CD4-positive, alpha-beta T cell (primary cell): ENCODE results near the gene POLG2. TPM values are rescaled to one million over a fixed set of nuclear protein-coding genes. Genes with fewer than 3 reads are reported as not detected.

Source experiments
- ATAC-seq: fragments of 200-7000 bp; cut with Tn5 transposase; one replicate; pipeline ENCODE4 v1.10.0; 2022; ENCODE audit warnings: mild to moderate bottlenecking; ENCODE audit not compliant: poor library complexity
- CTCF ChIA-PET: fragments of 350-600 bp; sonication (Branson Sonifier 250); formaldehyde crosslinking; loops from one replicate; lab custom pipeline; 2021; ENCODE audit warnings: antibody characterized with exemption, inconsistent platforms; lab: Charles Lee
- POLR2A ChIA-PET: fragments of 350-600 bp; sonication (Branson Sonifier 250); formaldehyde crosslinking; loops from one replicate; lab custom pipeline; 2021; ENCODE audit warnings: antibody characterized with exemption, inconsistent platforms; lab: Charles Lee
- DNase-seq, 14 experiments: peaks; one replicate each; pipeline ENCODE4 v3.0.0-alpha.2; 2013 to 2020; ENCODE audit warnings: mixed read lengths in 2 of 14
- H3K27ac ChIP-seq, 2 donors: one replicate each; pipeline versions ENCODE4 v1.5.1 to v1.7.0; 2013; ENCODE audit warnings: low read length in 2 of 2, low read depth in 1 of 2, mild to moderate bottlenecking in 1 of 2
- H3K27me3 ChIP-seq, 2 experiments: 1 replicate in 1 of 2; 2 replicates in 1 of 2; pipeline versions ENCODE4 v1.6.1 to v1.7.0; 2013; ENCODE audit warnings: low read length in 2 of 2, control low read depth in 1 of 2, mild to moderate bottlenecking in 1 of 2, moderate library complexity in 1 of 2; ENCODE audit not compliant: insufficient read depth in 2 of 2, control insufficient read depth in 1 of 2
- H3K36me3 ChIP-seq: one replicate; pipeline ENCODE4 v1.6.1; 2013; ENCODE audit warnings: low read length, control low read depth; ENCODE audit not compliant: insufficient read depth
- H3K4me1 ChIP-seq: one replicate; pipeline ENCODE4 v1.6.1; 2013; ENCODE audit warnings: low read length, control low read depth; ENCODE audit not compliant: insufficient read depth
- H3K4me3 ChIP-seq: one replicate; pipeline ENCODE4 v1.5.1; 2013; ENCODE audit warnings: mild to moderate bottlenecking, low read length, moderate library complexity
- H3K9me3 ChIP-seq, 2 experiments: 1 replicate in 1 of 2; 2 replicates in 1 of 2; pipeline versions ENCODE4 v1.6.1 to v1.7.0; 2013; ENCODE audit warnings: low read length in 2 of 2, mild to moderate bottlenecking in 2 of 2, control low read depth in 1 of 2, moderate library complexity in 1 of 2; ENCODE audit not compliant: control insufficient read depth in 1 of 2, insufficient read depth in 1 of 2
- H3K27ac Mint-ChIP-seq: one replicate; pipeline ENCODE4 v1.8.0; 2020; ENCODE audit warnings: mixed read lengths
- H3K27me3 Mint-ChIP-seq: one replicate; pipeline ENCODE4 v1.8.0; 2021; ENCODE audit warnings: mixed read lengths
- H3K36me3 Mint-ChIP-seq: one replicate; pipeline ENCODE4 v1.8.0; 2021; ENCODE audit warnings: low read depth, mixed read lengths
- H3K4me1 Mint-ChIP-seq: one replicate; pipeline ENCODE4 v1.8.0; 2021; ENCODE audit warnings: low read depth, mixed read lengths
- H3K4me3 Mint-ChIP-seq: one replicate; pipeline ENCODE4 v1.8.0; 2020; ENCODE audit warnings: mild to moderate bottlenecking, mixed read lengths
- H3K9me3 Mint-ChIP-seq: one replicate; pipeline ENCODE4 v1.8.0; 2020; ENCODE audit warnings: mixed read lengths
- CTCF ChIP-seq: fragments of 200-600 bp; IDR thresholded peaks from one replicate; pipeline ENCODE4 v1.8.0; 2022; ENCODE audit warnings: antibody characterized with exemption, mild to moderate bottlenecking
- intact Hi-C, 2 experiments: fragments of 100-400 bp; cut with DNase I in 1 of 2; cut with micrococcal nuclease in 1 of 2; formaldehyde crosslinking; loops; one replicate each; pipeline versions ENCODE4 v1.15.1 to v1.9.0; 2023 to 2025; cut with DNase I, micrococcal nuclease
- total RNA-seq, 174 experiments: library from RNA in 2 of 174; stranded (reverse) in 2 of 174; gene quantifications; one replicate each; pipeline ENCODE4 v1.2.3 and lab custom pipeline; 2021 to 2026

POLG2 gene
- total RNA-seq, 2 experiments from 2014 or later: 32.8 to 34.1 TPM

DNA sequence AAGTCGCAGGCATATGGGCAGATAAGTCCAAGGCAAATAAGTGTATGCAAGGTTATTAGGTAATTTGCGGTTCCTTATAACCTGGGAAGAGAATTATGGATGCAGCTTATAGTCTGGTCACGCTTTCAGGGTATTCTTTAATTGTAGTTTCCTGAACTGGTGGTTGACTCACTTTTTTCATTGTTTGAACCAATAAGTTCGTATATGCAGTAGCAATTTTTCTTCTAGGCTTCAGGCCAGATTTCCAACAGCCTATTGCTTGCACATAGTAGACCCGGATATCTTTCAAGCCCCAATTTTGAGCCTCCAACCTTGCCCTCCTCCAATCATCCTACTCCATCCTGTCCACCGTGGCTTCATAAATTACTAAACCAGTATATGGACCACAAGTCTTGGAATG, 22.7 kb upstream of the POLG2 start:
- Mint-ChIP-seq H3K4me1 (peaks cover 19% of the 10 kb centered on the region), H3K27ac (no peak overlapping the region), H3K36me3 (peaks cover 91% of the 10 kb centered on the region), H3K4me3 (no peak overlapping the region), H3K9me3 (no peaks in the 10 kb centered on the region), H3K27me3 (no peaks in the 10 kb centered on the region)
- DNase-seq (no peak), ATAC-seq (no peak)
- Histone ChIP-seq H3K27ac (no peak overlapping the region), H3K9me3 (no peaks in the 10 kb centered on the region), H3K36me3 (peaks cover 91% of the 10 kb centered on the region), H3K27me3 (no peaks in the 10 kb centered on the region), H3K4me1 (no peaks in the 10 kb centered on the region), H3K4me3 (no peak overlapping the region)
- ChIA-PET POLR2A (no interaction called here), CTCF (interaction anchor here (0.6 to 0.7 kb wide), 3 partner anchors 28 to 133 kb away, joined by 3 to 7 read pairs (median 5); no protein-coding TSS in a partner anchor)
- TF ChIP-seq CTCF: no peak
- intact Hi-C loops: loop anchor here in 1 of 2 experiments (5.0 kb wide), 1 partner anchor 37 kb away; no protein-coding TSS in a partner anchor

- ATAC-seq (no peak), DNase-seq (no peak)
- TF ChIP-seq CTCF: no peak
- Histone ChIP-seq H3K27me3 (no peaks in the 10 kb centered on the region), H3K4me3 (no peak overlapping the region), H3K4me1 (no peaks in the 10 kb centered on the region), H3K27ac (no peak overlapping the region), H3K36me3 (peaks cover 86% of the 10 kb centered on the region), H3K9me3 (no peaks in the 10 kb centered on the region)
- ChIA-PET CTCF (no interaction called here), POLR2A (interaction anchor here (0.6 to 4.8 kb wide), 4 partner anchors 8 to 97 kb away, joined by 4 to 38 read pairs (median 6); partner anchors contain the start of genes CEP95, DDX5 and POLG2)
- H3K9me3 Mint-ChIP-seq: no peaks in the 10 kb centered on the region
- H3K27ac Mint-ChIP-seq: no peak overlapping the region
- H3K4me1 Mint-ChIP-seq: peaks cover 39% of the 10 kb centered on the region
- H3K36me3 Mint-ChIP-seq: peaks cover 97% of the 10 kb centered on the region
- no peaks in the 10 kb centered on the region for H3K27me3 Mint-ChIP-seq
- no peak overlapping the region for H3K4me3 Mint-ChIP-seq
- intact Hi-C loops: loop anchor here in 1 of 2 experiments (5.0 kb wide), 1 partner anchor 34 kb away; no protein-coding TSS in a partner anchor
Observed at GRCh38 chr17:64515829-64516228, 19.0 kb upstream of the POLG2 start.

GRCh38 chr17:64515419-64515818, 18.6 kb upstream of the POLG2 start:
- TF ChIP-seq CTCF: no peak
- no peaks in the 10 kb centered on the region for H3K9me3 ChIP-seq
- ChIA-PET CTCF (no interaction called here), POLR2A (interaction anchor here (0.6 to 4.8 kb wide), 4 partner anchors 8 to 96 kb away, joined by 4 to 38 read pairs (median 6); partner anchors contain the start of genes CEP95, DDX5 and POLG2)
- ATAC-seq: no peak
- Mint-ChIP-seq H3K27ac (no peak overlapping the region), H3K9me3 (no peaks in the 10 kb centered on the region), H3K27me3 (no peaks in the 10 kb centered on the region), H3K4me1 (peaks cover 39% of the 10 kb centered on the region), H3K36me3 (peaks cover 99% of the 10 kb centered on the region), H3K4me3 (no peak overlapping the region)
- intact Hi-C loops: loop anchor here in 1 of 2 experiments (5.0 kb wide), 1 partner anchor 33 kb away; no protein-coding TSS in a partner anchor
- H3K27ac ChIP-seq: peak overlapping the region in 1 of 2 donors; percentile 14
- no peak overlapping the region for H3K4me3 ChIP-seq
- DNase-seq: no peak
- H3K4me1 ChIP-seq: no peaks in the 10 kb centered on the region
- H3K27me3 ChIP-seq: no peaks in the 10 kb centered on the region
- H3K36me3 ChIP-seq: peaks cover 86% of the 10 kb centered on the region
